Stimulated activated CD4-positive, alpha-beta T cell treated with anti-CD3 and anti-CD28 coated beads, Interleukin-4, amount 100 ng/mL, for 1 hour (primary cell): ENCODE measurements around the gene HDHD5.
A peak's percentile ranks its signal among the peaks of the same experiment; 100 is the strongest.

Source experiments
- DNase-seq: peaks from one replicate; pipeline ENCODE4 v3.0.0-alpha.2; 2020

Gene HDHD5

DNA sequence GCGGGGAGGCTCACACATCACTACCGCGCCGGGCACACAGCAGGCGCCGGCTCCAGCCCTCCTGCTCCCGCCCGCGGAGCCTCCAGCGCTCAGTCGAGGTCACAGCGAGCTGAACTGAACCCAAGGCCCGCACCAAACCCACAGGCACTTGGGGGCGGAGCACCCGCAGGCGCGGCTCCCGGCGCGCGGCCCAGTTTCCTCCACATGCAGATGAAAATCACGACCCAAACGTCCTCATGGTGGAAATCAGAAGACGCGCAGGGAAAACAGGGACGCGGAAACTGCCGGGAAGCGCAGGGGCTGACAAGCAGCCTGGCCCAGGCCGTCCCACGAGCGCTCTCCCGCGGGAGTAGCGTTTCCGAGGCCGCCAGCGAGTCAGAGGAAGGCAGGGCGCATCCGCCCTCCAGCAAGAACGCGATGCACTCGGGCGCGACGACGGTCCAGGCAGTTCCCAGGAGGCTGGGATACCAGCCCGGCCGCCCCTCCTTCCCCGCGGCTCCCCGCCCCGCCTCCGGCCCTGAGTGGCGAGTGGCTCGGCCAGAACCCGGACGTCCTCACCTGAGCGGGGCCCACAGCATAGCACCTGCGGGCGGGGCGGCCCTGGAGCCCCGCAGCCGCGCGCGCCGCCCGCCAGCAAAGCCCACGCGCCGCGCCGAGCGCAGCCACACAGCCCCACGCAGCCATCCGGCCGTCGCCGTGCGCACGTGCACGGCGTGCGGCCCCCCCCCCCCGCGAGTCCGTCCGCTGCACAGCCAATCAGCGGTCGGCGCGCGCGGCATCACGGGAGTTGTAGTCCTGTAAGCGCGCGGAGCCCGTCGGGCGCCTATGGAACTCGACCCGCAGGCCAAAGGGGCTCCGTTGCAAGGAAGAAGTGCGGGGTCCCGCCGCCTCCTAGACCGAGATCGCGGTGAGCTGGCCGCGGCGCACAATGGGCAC is at the start of gene HDHD5:
HDHD5 (minus strand) TSS at position 710 of the 936 bp plus-strand sequence; CDS start at position 684, 26 bp downstream.
- peak; percentile 94 for DNase-seq

DNA sequence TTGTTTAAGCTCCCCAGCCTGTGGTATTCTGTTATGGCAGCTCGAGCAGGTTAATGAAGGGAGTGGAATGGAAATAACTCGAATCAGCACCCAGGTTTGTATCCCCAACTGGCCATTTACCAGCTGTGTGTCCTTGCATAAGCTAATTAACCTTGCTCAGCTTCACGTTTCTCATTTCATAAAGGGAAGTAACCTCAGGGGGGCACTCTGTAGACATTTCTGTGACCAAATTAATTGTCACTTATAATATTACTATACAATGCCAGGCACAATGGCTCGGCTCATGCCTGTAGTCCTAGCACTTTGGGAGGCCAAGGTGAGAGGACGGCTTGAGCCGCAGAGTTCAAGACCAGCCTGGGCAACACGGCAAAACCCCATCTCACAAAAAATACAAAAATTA is 46.4 kb upstream of the HDHD5 start:
- no peak for DNase-seq

DNA sequence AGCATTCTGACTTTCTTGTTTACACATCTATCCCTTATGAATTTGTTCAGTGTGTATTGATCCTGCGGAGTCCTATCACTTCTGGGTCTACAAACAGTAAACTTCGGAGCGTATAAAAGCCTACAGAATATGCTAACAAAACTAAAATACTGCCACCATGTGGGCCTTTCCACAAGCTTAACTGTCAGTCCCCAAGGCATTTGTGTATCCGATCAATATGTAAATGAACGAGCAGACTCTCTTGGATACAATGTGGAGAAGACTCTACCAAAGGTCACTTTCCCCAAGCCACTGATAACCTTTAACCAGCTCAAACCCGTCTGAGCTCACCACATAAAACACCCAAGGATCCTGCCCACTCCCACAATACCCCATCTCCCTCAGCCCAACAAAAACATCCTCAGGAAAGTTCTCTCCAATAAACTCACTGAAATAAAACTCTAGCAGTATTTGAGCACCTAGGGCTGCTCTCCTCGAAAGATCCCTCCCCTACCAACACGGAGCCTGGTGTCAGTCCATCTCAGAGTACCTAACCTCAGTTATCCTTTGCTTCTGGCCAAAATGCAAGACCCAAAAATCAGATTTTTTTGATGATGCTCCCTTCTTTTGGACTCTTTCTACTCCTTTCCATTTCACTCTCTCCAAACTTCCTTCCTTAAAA is 42.3 kb upstream of the HDHD5 start:
- DNase-seq: no peak

DNA sequence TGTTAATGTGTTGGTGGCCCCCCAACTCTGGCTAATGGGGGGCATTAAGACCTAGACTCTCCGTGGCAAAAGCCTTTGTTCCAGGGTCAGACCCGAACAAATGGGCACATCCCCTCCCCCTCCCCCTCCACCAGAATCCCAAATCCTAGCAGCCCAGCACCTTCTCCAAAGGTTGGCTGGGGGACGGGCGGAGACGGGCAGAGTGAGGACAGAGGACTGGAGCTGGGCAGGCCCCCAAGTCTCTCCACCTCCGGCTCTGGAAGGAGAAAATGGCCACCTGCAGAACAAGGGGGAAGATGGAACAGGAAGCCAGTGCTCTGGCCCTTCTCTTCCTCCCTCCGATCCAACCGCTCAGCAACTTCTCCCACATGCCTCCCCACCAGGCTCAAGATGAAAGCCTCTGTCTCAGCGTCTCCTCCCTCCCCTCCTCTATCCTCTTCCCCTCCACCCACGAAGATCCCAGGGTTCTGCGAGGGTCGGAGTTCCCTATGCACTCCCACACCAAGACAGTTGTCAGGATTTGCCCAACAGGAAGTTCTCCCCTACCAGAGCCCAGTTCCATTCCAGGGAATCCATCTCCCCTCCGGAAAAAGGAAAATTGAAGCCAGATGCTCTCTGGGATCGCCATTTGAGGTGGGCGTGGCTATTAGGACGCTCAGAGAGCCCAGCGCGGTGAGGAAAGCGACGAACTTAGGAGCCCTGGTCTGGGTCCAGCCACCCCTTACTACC is 40.1 kb upstream of the HDHD5 start:
- no peak for DNase-seq

DNA sequence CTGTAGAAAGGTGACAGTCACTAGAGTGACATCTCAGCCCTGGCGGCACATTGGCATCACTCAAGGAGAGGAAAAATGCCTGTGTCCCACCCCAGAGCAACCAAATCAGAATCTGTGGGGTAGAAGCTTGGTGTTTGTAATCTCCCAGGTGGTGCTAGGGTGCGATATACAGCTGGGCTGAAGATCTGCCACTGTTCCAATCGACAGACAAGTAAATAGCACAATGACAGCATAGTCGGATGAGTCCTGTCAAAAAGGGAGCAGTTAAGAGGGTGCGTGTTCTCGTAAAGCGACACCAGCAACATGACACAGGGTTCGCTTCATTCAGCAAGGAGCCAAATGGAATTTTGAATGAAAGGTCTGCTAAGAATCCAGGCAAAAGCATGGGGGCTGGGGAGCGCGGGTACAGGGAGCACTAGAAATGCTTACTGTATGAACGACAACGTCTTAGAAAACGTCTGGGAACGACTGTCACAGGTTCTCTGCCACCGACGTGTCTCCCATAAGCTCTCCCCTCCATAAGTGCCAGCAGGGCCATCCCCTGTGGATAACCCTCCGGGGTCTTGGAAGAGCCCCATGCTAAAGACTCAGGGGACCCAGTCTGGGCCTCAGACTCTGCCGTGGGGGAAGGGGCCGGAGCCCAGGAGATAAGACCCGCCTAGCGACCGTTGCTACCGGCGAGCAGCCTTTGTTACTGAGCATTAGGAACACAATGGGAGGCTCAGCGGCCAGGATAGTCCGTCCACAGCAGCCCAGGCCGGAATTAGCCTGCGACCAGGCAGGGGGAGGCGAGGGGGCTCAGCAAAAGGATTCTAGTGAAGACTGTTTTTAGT is 39.3 kb upstream of the HDHD5 start:
- no peak for DNase-seq

DNA sequence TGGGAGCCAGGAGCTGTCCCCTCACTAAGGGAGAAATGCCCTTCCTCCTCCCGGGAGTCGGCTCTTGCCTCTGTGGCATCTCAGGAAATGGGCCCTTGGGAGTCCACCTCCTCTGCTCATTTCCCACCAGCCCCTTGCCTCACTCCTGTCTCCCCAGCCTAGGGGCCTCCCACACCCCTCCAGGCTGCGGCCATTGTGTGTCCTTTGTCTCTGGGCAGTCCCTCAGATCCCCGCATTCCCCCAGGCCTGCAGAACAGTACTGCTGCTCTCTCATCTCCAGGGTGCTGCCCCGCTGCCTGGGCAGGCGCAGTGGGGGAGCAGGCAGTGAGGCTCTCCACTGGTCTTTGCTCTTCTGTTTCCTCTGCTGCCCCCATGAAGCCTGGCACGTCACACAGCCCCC is 35.1 kb upstream of the HDHD5 start:
- DNase-seq: no peak

DNA sequence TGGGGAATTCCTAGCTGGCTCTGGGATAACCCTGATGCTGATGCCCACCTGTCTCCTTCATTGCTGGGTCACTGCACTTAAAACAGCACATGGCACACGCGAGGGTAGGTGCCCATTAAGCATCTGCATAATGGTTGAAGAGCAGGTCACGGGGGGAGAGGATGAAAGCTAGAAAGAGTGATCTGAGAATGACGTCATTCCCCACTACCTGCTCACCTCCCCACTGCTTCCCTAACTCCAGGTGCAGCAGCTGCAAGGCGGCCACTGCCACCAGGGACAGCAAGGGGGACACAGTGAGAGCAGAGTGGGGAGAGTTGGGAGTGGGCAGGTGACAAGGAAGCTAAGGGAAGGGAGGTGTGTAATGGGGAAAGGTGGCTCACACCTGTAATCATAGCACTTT is 33.1 kb upstream of the HDHD5 start:
- DNase-seq: no peak

DNA sequence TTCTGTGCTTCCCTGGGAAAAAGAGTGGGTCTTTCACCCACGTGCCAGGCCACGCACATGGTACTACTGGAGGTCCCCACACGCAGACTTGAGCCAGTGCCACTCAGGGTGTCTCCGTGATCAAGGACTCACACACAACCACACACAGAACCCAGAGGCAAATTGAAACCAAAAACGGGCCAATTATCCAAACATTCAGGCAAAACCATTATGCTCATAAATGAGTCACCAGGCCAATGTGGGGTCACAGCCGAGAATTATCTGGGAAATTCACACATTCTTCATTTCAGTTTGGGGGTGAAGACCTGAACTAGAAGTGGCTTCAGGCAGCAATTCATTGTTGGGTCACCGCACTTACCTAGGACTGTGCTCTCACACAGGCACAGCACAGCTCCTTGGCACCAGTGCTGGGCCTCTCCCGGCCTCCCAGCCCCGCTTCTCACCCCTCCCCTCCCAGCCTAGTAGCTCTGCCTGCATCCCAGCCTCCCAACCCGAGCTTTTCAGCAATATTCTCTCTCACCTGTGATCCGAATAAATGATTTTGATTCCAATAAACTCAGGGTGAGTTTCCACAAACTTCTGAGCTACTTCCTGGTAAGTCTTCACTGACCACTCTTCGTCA is 32.2 kb upstream of the HDHD5 start:
- DNase-seq: no peak

DNA sequence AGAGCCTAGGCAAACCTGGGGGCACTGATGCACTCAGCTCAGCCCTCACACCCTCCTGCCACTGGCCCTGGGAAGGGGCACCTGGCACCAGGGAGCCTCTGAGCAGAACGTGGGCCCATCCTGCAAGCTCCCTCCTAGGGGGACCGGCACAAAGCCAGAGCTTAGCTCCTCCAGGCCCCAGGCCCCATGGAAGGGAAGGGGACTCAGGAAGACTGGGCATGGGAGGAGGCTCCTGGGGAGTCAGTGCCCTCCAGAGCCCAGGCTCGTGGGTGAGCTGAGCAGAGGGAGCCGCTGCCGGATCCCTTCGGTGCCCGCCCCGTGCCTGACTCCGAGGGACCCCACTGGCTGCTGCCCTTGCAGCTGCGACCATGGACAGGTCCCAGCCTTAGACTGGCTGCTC is 31.6 kb upstream of the HDHD5 start:
- no peak for DNase-seq

DNA sequence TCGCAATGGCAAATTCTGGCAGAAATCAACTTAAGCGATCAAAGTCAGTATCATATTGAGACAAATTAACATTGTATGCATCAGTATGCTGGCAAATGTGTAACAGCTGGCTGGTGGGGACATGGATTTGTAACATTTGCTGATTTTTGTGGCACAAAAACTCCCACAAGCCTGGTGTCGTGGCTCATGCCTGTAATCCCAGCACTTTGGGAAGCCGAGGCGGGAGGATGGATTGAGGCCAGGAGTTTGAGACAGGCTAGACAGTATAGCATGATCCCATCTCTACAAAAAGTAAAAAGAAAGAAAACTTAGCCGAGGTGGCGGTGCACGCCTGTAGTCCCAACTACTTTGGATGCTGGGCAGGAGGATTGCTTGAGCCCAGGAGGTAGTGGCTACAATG is 17.6 kb upstream of the HDHD5 start:
- no peak for DNase-seq

DNA sequence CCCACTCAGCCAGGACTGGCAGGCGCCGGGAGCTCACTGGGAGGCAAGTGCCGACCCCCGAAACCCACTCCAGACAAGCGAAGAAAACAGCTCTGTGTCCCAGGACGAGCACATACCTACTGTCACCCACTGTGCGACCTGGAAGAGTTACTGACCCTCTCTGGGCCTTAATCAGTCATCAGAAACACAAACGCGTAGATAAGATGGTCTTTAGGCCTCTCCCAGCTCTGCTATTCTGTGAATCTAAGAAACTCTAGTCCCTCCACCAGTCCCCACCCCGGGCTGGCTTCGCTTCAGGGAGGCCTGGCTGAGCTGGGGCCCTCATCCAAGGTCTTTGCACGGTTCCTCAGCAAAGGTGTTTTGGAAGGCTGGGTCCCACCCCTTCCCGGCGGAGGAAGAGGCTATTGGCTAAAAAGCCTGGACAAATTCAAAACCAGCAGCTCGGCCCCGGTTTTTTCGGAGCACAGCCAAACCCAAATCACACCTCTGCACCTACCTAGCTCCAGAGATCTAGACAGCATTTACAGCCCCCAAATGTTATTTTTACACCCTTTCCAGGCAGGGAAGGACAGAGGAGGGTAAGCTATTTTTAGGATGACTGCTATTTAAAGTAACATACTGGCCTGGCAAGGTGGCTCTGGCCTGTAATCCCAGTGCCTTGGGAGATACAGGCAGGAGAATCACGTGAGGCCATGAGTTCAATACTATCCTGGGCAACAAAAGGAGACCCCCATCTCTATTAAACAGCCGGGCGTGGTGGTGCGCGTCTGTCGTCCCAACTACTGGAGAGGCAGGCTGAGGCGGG is 13.2 kb upstream of the HDHD5 start:
- DNase-seq: no peak

DNA sequence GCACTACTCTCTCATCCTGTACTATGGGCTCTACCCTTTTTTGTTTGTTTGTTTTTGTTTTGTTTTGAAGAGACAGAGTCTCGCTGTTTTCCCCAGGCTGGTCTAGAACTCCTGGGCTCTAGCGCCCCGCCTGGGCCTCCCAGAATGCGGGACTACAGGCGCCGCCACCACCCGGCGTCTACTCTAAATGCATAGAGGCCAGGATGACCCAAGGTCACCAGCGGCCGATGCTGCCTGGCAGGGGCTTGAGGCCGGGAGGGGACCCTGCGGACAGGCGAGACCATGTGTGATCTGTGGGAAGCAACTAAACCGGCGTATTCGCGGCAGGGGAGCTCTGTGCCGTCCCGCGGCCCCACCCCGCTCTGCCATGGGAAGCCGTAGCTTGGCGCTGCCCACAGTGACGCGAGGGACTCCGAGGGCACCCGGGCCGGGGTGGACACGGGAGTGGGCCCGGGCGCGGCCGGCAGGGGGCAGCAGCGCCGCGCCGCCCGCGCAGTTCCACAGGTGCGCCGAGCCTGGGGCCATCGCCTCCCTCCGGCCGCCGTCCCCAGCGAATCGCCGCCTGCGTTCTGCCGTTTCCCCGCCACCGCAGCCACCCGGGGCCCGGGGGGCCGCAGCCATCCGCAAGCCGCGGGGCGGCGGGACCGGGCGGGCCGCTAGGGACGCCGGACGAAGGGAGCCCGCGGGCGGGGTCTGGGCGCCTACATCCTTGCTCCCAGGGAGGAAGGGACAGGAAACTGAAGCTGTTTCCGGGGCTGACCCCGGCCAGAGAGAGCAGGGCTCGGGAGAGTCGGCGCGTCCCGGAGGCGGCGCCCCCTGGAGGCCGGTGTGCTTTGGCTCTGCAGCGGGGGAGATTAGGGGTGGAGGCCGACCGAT is 12.3 kb upstream of the HDHD5 start:
- DNase-seq: peak; percentile 83

DNA sequence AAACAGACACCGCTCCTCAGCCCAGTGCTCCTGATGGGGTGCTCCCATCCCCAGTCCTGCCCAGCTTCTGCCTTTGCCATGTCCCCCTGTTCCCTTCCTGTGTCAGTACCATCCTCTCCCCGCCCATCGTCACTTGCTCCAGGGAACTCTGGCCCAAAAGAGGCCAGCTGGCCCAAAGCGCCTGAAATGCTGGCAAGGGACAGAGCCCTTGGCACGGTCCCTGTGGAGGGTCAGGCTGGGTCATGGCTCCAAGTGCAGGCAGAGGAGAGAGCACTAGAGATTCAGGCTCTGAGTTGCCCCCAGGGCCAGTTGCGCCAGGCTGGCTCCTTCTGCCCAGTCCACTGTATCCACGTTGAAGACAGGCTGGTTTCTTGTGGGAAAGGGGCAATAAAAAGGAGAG is 8.4 kb upstream of the HDHD5 start:
- no peak for DNase-seq

DNA sequence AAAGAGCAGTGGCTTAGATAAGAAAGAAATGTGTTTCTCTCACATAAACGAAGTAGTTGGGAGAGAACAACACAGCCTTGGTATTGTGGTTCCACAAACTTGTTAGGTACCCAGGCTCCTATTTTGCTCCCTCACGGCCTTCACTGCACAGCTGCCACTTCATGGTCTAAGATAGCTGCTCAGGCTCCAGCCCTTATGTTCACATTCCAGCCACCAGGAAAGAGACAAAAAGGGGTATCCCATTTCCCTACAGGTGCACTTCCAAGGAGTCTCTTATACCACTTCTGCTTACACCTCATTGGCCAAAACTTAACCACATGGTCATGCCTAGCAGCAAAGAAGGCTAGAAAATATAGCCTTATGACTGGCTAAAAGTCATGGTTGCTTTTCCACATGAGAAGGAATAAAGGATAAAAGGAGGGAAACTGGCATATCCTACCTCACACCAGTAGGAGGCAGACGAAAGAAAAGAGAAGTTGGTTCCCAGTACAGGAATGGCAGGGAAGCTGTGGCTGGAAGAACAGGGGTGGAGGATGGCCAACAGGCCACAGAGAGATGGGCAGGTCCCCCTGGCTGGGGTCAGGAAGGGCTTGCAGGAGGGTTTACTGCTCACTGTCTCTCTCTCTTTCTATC is 5.4 kb upstream of the HDHD5 start:
- DNase-seq: no peak

DNA sequence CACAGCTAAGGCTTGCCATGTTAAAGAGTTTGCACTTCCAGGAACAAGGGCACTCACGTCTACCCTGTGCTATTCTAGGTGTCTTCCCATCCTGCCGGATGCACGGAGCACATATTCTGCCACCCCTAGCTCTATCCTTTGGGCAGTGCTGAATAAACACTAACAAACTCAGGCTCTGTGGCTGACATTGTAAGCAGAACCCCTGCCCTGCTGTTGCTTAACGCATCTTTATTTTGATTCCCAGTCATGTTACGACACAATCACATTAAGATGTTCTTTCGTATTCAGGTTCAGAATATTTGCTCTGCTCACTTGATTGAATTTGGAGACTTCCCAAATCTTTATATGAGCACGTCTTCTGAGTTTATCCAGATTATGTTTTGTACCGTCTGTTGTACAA is 3.7 kb upstream of the HDHD5 start:
- DNase-seq: no peak

DNA sequence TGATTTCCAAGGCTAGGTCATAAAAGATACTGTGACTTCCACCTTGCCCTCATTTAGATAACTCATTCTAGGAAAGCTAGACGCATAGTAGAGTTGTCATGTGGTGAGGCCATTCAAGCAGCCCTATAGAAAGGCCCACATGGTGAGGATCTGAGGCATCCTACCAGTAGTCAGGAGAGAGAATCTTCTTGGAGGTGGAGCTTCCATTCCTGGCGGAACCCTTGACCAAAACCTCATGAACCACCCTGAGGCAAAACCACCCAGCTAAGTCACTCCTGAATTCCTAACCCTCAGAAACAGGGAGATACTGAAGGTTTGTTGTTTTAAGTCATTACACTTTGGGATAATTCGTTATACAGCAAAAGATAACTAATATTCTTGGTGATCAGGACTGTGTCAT is 2.9 kb upstream of the HDHD5 start:
- DNase-seq: no peak

DNA sequence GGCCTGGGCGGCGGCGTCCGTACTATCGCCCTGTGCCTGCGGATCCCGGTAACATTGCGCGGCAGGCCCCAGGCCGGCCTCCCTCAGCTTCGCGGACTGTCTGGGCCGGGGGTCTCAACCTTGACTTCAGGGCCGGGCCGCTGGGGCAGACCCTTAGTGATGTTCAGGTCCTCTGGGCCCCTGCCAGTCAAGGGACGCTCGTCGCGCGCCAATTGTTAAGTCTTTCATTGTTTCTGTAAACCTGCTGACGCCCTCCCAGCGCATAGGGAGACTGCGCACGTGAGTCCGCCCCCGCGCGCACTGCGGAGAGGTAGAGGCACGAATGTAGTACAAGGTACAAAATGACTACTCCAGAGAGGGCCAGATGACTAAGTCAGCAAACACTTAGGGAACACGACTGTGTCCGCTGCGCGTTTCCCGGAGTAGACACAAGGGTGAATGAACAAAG is 451 bp upstream of the HDHD5 start:
- DNase-seq: peak; percentile 76

DNA sequence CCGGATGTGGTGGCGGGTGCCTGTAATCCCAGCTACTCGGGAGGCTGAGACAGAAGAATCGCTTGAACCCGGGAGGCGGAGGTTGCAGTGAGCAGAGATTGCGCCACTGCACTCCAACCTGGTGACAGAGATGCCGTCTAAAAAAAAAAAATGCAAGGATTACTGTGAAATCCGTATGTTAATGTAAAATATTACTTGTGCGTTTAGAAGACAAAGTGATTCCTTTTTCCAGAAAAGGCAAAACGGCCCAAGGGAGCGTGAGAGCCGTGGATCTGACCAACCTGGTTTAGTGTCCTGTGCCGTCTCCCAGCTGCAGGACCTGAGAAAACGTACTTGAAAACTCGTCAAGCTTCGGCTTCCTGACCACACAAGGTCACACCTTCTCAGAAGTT is 905 bp downstream of the HDHD5 start:
- no peak for DNase-seq

DNA sequence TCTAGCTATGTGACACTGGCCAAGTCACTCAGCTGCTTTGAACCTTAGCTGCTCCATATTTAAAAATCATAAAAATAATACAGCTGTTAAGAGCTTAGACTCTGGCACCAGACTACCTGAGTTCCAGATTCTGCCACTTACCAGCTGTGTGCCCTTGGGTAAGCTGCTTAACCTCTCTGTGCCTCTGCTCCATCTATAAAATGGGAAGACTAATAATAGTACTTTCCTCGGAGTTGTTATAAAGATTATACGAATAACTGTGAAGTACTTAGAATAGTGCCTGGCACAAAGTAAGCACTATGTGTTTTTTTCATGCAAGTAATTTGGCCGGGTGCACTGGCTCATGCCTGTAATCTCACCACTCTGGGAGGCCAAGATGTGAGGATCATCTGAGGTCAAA is 1.4 kb downstream of the HDHD5 start:
- no peak for DNase-seq

DNA sequence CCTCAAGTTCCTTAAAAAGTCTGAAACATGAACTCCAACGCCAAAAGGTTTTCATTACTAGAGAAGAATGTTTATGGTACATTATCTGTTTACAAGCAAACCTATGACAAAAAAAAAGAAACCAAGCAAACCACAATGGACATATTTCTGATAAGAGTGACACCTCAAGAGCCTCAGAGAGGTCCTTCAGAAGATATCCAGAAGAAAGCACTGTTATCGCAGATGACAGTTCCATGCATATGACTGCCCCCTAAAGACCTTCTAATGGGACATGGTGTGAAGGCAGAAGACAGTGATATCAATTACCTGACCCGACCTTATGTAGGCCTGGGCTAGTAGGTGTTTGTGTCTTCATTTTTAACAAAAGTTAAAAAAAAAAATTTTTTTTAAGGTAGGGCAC is 3.1 kb downstream of the HDHD5 start:
- no peak for DNase-seq
